ENCODE data around the gene OLR1.

The OLR1 gene

GRCh38 chr12:10110256-10110844 lies 61.6 kb downstream of the OLR1 start:
- FAIRE-seq (no peak), DNase-seq (ENCODE audit: insufficient read length, low spot score) (no peak)
